GM19099 (cell line): ENCODE measurements around the gene TNRC6C.

Experiments used
- POLR2A ChIP-seq: IDR thresholded peaks from 3 replicates; pipeline ENCODE4 v1.6.1; 2011; ENCODE audit warnings: low read depth; ENCODE audit not compliant: insufficient read length; ENCODE audit errors: extremely low read depth

TNRC6C gene

GRCh38 chr17:77974396-77974795 lies 15.9 kb downstream of the TNRC6C start:
- no peak for TF ChIP-seq POLR2A

- no peak for TF ChIP-seq POLR2A
Observed at GRCh38 chr17:77990301-77990700, 31.8 kb downstream of the TNRC6C start.

GRCh38 chr17:77995146-77995852 lies 36.8 kb downstream of the TNRC6C start:
- no peak for TF ChIP-seq POLR2A

- no peak for TF ChIP-seq POLR2A
Observed at GRCh38 chr17:77996256-77996655, 37.8 kb downstream of the TNRC6C start.

GRCh38 chr17:77999413-78000173 lies 41.1 kb downstream of the TNRC6C start:
- no peak for TF ChIP-seq POLR2A

- TF ChIP-seq POLR2A = no peak
Observed at GRCh38 chr17:78000341-78000740, 41.8 kb downstream of the TNRC6C start.

- no peak for TF ChIP-seq POLR2A
Observed at GRCh38 chr17:78001182-78001581, 42.7 kb downstream of the TNRC6C start.

- TF ChIP-seq POLR2A = no peak
Observed at GRCh38 chr17:78001612-78002011, 43.1 kb downstream of the TNRC6C start.

- no peak for TF ChIP-seq POLR2A
Observed at GRCh38 chr17:78002166-78002565, 43.7 kb downstream of the TNRC6C start.

GRCh38 chr17:78005452-78006171 lies 47.1 kb downstream of the TNRC6C start:
- no peak for TF ChIP-seq POLR2A

GRCh38 chr17:78006338-78006737 lies 47.8 kb downstream of the TNRC6C start:
- TF ChIP-seq POLR2A = no peak

GRCh38 chr17:78007647-78008046 lies 49.1 kb downstream of the TNRC6C start:
- no peak for TF ChIP-seq POLR2A

- TF ChIP-seq POLR2A = no peak
Observed at GRCh38 chr17:78010759-78011158, 52.3 kb downstream of the TNRC6C start.

GRCh38 chr17:78012428-78012827 lies 53.9 kb downstream of the TNRC6C start:
- no peak for TF ChIP-seq POLR2A

GRCh38 chr17:78013683-78014467 lies 55.4 kb downstream of the TNRC6C start:
- TF ChIP-seq POLR2A = no peak
